Left ventricle myocardium inferior (tissue), 1 donor: Measurements from ENCODE around the gene FAM135A. TPM values are rescaled to one million over a fixed set of nuclear protein-coding genes. Genes with fewer than 3 reads are reported as not detected.
"Not testable (repeated sequence)": the region's sequence is repeated elsewhere in the genome, so short reads cannot be mapped to it uniquely, and the experiment has no call there.

Source experiments
- DNase-seq: peaks from one replicate; pipeline ENCODE4 v3.0.0-alpha.2; 2020
- H3K27ac ChIP-seq: fragments of 200-600 bp; replicated peaks from 2 replicates; pipeline ENCODE4 v1.8.0; 2021
- H3K27me3 ChIP-seq: fragments of 200-600 bp; 2 replicates; pipeline ENCODE4 v1.8.0; 2021; ENCODE audit warnings: low read depth
- H3K36me3 ChIP-seq: fragments of 200-600 bp; 2 replicates; pipeline ENCODE4 v1.8.0; 2021
- H3K4me1 ChIP-seq: fragments of 200-600 bp; 2 replicates; pipeline ENCODE4 v1.8.0; 2021
- H3K4me3 ChIP-seq: fragments of 200-600 bp; 2 replicates; pipeline ENCODE4 v1.8.0; 2021; ENCODE audit warnings: mild to moderate bottlenecking, moderate library complexity
- H3K9me3 ChIP-seq: fragments of 200-600 bp; replicated peaks from 2 replicates; pipeline ENCODE4 v1.8.0; 2021
- intact Hi-C: fragments of 100-400 bp; cut with micrococcal nuclease; formaldehyde crosslinking; loops from one replicate; pipeline ENCODE4 v1.11.0; 2022
- total RNA-seq: library from RNA; stranded (reverse); fragmentation: NEBNext Ultra II Directional; extraction: Animal tissue kit (Norgen Biotek cat#: 25700); gene quantifications from one replicate; pipeline ENCODE4 v1.2.1, GENCODE V29; 2021
- TF ChIP-seq, protein P1 (sequence below): fragments of 200-600 bp; IDR thresholded peaks from 2 replicates; pipeline ENCODE4 v1.8.0; 2021; ENCODE audit warnings: antibody characterized with exemption, mild to moderate bottlenecking, borderline replicate concordance
- donor health status: DM: no; HTN: yes; CAD: no; lungs with severe emphysema.

FAM135A gene
- total RNA-seq, 1 donor from 2014 or later = 14.5 TPM

DNA sequence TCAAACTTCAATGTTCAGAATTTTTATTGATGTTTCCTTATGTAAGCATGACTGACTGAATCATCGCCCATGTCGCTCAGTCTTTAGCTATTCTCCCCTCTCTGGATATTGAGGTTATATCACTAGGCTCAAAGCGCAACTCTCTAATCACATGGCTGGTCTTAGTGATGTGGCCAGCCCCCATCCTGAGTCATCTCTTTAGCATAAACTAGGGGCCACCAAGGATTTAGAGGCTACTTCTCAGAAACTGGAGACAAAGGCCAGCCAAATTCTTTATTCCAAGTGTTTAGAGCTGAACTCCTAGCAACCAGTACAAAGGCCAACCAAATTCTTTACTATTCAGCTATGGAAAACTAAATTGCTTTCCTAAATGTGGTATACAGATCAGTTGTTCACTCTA is 61.4 kb downstream of the FAM135A start:
- Histone ChIP-seq H3K4me3 (no peak overlapping the region), H3K36me3 (peaks cover 36% of the 10 kb centered on the region), H3K4me1 (peaks cover 5% of the 10 kb centered on the region), H3K27me3 (no peaks in the 10 kb centered on the region), H3K27ac (no peak overlapping the region), H3K9me3 (peaks cover 6% of the 10 kb centered on the region)
- no peak for DNase-seq
- intact Hi-C loops = no loop called here
- TF ChIP-seq, protein P1, sequence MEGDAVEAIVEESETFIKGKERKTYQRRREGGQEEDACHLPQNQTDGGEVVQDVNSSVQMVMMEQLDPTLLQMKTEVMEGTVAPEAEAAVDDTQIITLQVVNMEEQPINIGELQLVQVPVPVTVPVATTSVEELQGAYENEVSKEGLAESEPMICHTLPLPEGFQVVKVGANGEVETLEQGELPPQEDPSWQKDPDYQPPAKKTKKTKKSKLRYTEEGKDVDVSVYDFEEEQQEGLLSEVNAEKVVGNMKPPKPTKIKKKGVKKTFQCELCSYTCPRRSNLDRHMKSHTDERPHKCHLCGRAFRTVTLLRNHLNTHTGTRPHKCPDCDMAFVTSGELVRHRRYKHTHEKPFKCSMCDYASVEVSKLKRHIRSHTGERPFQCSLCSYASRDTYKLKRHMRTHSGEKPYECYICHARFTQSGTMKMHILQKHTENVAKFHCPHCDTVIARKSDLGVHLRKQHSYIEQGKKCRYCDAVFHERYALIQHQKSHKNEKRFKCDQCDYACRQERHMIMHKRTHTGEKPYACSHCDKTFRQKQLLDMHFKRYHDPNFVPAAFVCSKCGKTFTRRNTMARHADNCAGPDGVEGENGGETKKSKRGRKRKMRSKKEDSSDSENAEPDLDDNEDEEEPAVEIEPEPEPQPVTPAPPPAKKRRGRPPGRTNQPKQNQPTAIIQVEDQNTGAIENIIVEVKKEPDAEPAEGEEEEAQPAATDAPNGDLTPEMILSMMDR = no peak

DNA sequence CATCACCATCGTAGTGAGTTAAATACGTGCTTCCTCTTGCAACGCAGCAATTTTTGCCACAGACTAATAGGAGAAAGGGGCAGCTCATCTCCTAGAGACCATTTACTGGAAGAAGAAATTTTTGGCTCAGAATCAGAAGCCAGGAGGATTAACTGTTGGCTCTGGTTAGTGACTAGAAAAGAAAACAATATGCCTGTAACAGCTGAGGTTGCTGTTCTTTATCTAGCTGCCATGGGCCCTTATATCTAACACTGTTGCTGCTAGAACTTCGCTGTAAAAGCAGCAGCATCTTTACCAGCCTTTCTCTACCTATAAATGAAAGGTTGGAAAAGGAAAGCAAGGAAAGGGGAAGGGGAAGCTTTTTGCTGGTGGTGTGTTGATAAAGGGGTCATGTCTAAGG is 65.9 kb downstream of the FAM135A start:
- DNase-seq = no peak
- H3K9me3 ChIP-seq = peaks cover 6% of the 10 kb centered on the region
- H3K27me3 ChIP-seq = no peaks in the 10 kb centered on the region
- peaks cover 53% of the 10 kb centered on the region for H3K36me3 ChIP-seq
- H3K27ac ChIP-seq = no peak overlapping the region
- TF ChIP-seq, protein P1 = no peak
- peaks cover 5% of the 10 kb centered on the region for H3K4me1 ChIP-seq
- H3K4me3 ChIP-seq = no peak overlapping the region
- intact Hi-C loops = no loop called here

DNA sequence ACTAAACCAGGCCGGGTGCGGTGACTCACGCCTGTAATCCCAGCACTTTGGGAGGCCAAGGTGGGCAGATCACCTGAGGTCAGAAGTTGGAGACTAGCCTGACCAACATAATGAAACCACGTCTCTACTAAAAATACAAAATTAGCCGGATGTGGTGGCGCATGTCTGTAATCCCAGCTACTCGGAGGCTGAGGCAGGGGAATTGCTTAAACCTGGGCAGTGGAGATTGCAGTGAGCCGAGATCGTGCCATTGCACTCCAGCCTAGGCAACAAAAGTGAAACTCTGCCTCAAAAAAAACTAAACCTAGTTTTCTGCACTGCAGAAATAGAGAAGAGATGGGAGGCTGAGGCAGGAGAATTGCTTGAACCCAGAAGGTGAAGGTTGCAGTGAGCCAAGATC is 73.3 kb downstream of the FAM135A start:
- H3K27me3 ChIP-seq, H3K27ac ChIP-seq, intact Hi-C loops, DNase-seq, H3K4me1 ChIP-seq, H3K4me3 ChIP-seq, H3K9me3 ChIP-seq: not testable (repeated sequence)
- H3K36me3 ChIP-seq = peaks cover 27% of the 10 kb centered on the region

- no peaks in the 10 kb centered on the region for H3K27me3 ChIP-seq
- DNase-seq = no peak
- H3K4me3 ChIP-seq = no peak overlapping the region
- H3K36me3 ChIP-seq = peaks cover 13% of the 10 kb centered on the region
- intact Hi-C loops = no loop called here
- no peak overlapping the region for H3K27ac ChIP-seq
- TF ChIP-seq, protein P1 = no peak
- H3K4me1 ChIP-seq = no peaks in the 10 kb centered on the region
- no peaks in the 10 kb centered on the region for H3K9me3 ChIP-seq
Observed at GRCh38 chr6:70489364-70489763, 76.1 kb downstream of the FAM135A start.

GRCh38 chr6:70494833-70495232 is 81.5 kb downstream of the FAM135A start:
- H3K4me1 ChIP-seq = no peaks in the 10 kb centered on the region
- TF ChIP-seq, protein P1 = no peak
- peaks cover 30% of the 10 kb centered on the region for H3K9me3 ChIP-seq
- H3K36me3 ChIP-seq = peaks cover 25% of the 10 kb centered on the region
- intact Hi-C loops = no loop called here
- DNase-seq = no peak
- H3K27me3 ChIP-seq = no peaks in the 10 kb centered on the region
- H3K4me3 ChIP-seq = no peak overlapping the region
- H3K27ac ChIP-seq = no peak overlapping the region

DNA sequence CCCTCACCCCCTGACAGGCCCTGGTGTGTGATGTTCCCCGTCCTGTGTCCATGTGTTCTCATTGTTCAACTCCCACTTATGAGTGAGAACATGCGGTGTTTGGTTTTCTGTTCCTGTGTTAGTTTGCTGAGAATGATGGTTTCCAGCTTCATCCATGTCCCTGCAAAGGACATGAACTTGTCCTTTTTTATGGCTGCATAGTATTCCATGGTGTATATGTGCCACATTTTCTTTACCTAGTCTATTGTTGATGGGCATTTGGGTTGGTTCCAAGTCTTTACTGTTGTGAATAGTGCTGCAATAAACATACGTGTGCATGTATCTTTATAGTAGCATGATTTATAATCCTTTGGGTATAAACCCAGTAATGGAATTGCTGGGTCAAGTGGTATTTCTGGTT is 82.5 kb downstream of the FAM135A start:
- peaks cover 28% of the 10 kb centered on the region for H3K36me3 ChIP-seq
- DNase-seq, H3K27me3 ChIP-seq, H3K4me1 ChIP-seq, H3K4me3 ChIP-seq, intact Hi-C loops, H3K27ac ChIP-seq: not testable (repeated sequence)
- H3K9me3 ChIP-seq = peaks cover 32% of the 10 kb centered on the region

GRCh38 chr6:70502484-70502883 is 89.2 kb downstream of the FAM135A start:
- intact Hi-C loops = no loop called here
- no peak for DNase-seq
- Histone ChIP-seq H3K36me3 (peaks cover 68% of the 10 kb centered on the region), H3K4me1 (no peaks in the 10 kb centered on the region), H3K27me3 (no peaks in the 10 kb centered on the region), H3K27ac (no peak overlapping the region), H3K4me3 (no peak overlapping the region), H3K9me3 (peaks cover 38% of the 10 kb centered on the region)
- TF ChIP-seq, protein P1 = no peak
